ENCODE results near the gene SWT1. TPM values are rescaled to one million over a fixed set of nuclear protein-coding genes. Genes with fewer than 3 reads are reported as not detected.
"Not testable (repeated sequence)": the region's sequence is repeated elsewhere in the genome, so short reads cannot be mapped to it uniquely, and the experiment has no call there.

SWT1 gene
- total RNA-seq, 1 donor, result 10.9 TPM

- not testable (repeated sequence) for H3K4me1 ChIP-seq (ENCODE audit: insufficient read depth, low read length); H3K9me3 ChIP-seq (ENCODE audit: low read depth, low read length); H3K4me3 ChIP-seq (ENCODE audit: low read length); H3K27me3 ChIP-seq (ENCODE audit: insufficient read depth, low read length)
These were observed 95.0 kb downstream of the SWT1 start for GRCh38 chr1:185251928-185252327.

GRCh38 chr1:185252404-185252803 lies 95.4 kb downstream of the SWT1 start:
- not testable (repeated sequence) for H3K4me1 ChIP-seq (ENCODE audit: insufficient read depth, low read length); H3K9me3 ChIP-seq (ENCODE audit: low read depth, low read length); H3K27me3 ChIP-seq (ENCODE audit: insufficient read depth, low read length)

GRCh38 chr1:185255595-185255994 lies 98.6 kb downstream of the SWT1 start:
- not testable (repeated sequence) for H3K9me3 ChIP-seq (ENCODE audit: low read depth, low read length); H3K4me3 ChIP-seq (ENCODE audit: low read length); H3K27me3 ChIP-seq (ENCODE audit: insufficient read depth, low read length); H3K4me1 ChIP-seq (ENCODE audit: insufficient read depth, low read length)

More at GRCh38 chr1:185252404-185252803, 95.4 kb downstream of the SWT1 start:
- not testable (repeated sequence) for H3K4me3 ChIP-seq (ENCODE audit: low read length)

GRCh38 chr1:185257116-185257949 lies 100.4 kb downstream of the SWT1 start:
- not testable (repeated sequence) for H3K4me3 ChIP-seq (ENCODE audit: low read length); H3K9me3 ChIP-seq (ENCODE audit: low read depth, low read length); H3K4me1 ChIP-seq (ENCODE audit: insufficient read depth, low read length); H3K27me3 ChIP-seq (ENCODE audit: insufficient read depth, low read length)

- no peaks in the 10 kb centered on the region for H3K9me3 ChIP-seq (ENCODE audit: low read depth, low read length)
- H3K27me3 ChIP-seq (ENCODE audit: insufficient read depth, low read length), result no peaks in the 10 kb centered on the region
- no peak overlapping the region for H3K4me3 ChIP-seq (ENCODE audit: low read length)
- no peaks in the 10 kb centered on the region for H3K4me1 ChIP-seq (ENCODE audit: insufficient read depth, low read length)
These were observed 100.9 kb downstream of the SWT1 start for GRCh38 chr1:185257950-185258208.

GRCh38 chr1:185258676-185259075 lies 101.7 kb downstream of the SWT1 start:
- no peaks in the 10 kb centered on the region for H3K9me3 ChIP-seq (ENCODE audit: low read depth, low read length)
- H3K4me3 ChIP-seq (ENCODE audit: low read length), result no peak overlapping the region
- no peaks in the 10 kb centered on the region for H3K27me3 ChIP-seq (ENCODE audit: insufficient read depth, low read length)
- H3K4me1 ChIP-seq (ENCODE audit: insufficient read depth, low read length), result no peaks in the 10 kb centered on the region

GRCh38 chr1:185260611-185261010 lies 103.6 kb downstream of the SWT1 start:
- no peaks in the 10 kb centered on the region for H3K27me3 ChIP-seq (ENCODE audit: insufficient read depth, low read length)

GRCh38 chr1:185262151-185262550 lies 105.2 kb downstream of the SWT1 start:
- Histone ChIP-seq H3K27me3 (ENCODE audit: insufficient read depth, low read length) (no peaks in the 10 kb centered on the region), H3K4me3 (ENCODE audit: low read length) (no peak overlapping the region), H3K4me1 (ENCODE audit: insufficient read depth, low read length) (no peaks in the 10 kb centered on the region)

More at GRCh38 chr1:185260611-185261010, 103.6 kb downstream of the SWT1 start:
- Histone ChIP-seq H3K4me3 (ENCODE audit: low read length) (no peak overlapping the region), H3K4me1 (ENCODE audit: insufficient read depth, low read length) (no peaks in the 10 kb centered on the region), H3K9me3 (ENCODE audit: low read depth, low read length) (no peaks in the 10 kb centered on the region)

GRCh38 chr1:185263292-185263691 lies 106.3 kb downstream of the SWT1 start:
- H3K9me3 ChIP-seq (ENCODE audit: low read depth, low read length), result no peaks in the 10 kb centered on the region
- H3K4me3 ChIP-seq (ENCODE audit: low read length), result no peak overlapping the region
- H3K4me1 ChIP-seq (ENCODE audit: insufficient read depth, low read length), result no peaks in the 10 kb centered on the region
- no peaks in the 10 kb centered on the region for H3K27me3 ChIP-seq (ENCODE audit: insufficient read depth, low read length)

More at GRCh38 chr1:185262151-185262550, 105.2 kb downstream of the SWT1 start:
- no peaks in the 10 kb centered on the region for H3K9me3 ChIP-seq (ENCODE audit: low read depth, low read length)

- no peaks in the 10 kb centered on the region for H3K4me1 ChIP-seq (ENCODE audit: insufficient read depth, low read length)
- no peak overlapping the region for H3K4me3 ChIP-seq (ENCODE audit: low read length)
- no peaks in the 10 kb centered on the region for H3K27me3 ChIP-seq (ENCODE audit: insufficient read depth, low read length)
- no peaks in the 10 kb centered on the region for H3K9me3 ChIP-seq (ENCODE audit: low read depth, low read length)
These were observed 106.8 kb downstream of the SWT1 start for GRCh38 chr1:185263780-185264179.

- H3K27me3 ChIP-seq (ENCODE audit: insufficient read depth, low read length), result no peaks in the 10 kb centered on the region
- no peaks in the 10 kb centered on the region for H3K9me3 ChIP-seq (ENCODE audit: low read depth, low read length)
- H3K4me1 ChIP-seq (ENCODE audit: insufficient read depth, low read length), result no peaks in the 10 kb centered on the region
- H3K4me3 ChIP-seq (ENCODE audit: low read length), result no peak overlapping the region
These were observed 108.3 kb downstream of the SWT1 start for GRCh38 chr1:185265314-185265713.

- Histone ChIP-seq H3K4me3 (ENCODE audit: low read length) (no peak overlapping the region), H3K4me1 (ENCODE audit: insufficient read depth, low read length) (no peaks in the 10 kb centered on the region), H3K9me3 (ENCODE audit: low read depth, low read length) (no peaks in the 10 kb centered on the region), H3K27me3 (ENCODE audit: insufficient read depth, low read length) (no peaks in the 10 kb centered on the region)
These were observed 110.3 kb downstream of the SWT1 start for GRCh38 chr1:185267301-185267700.

GRCh38 chr1:185267701-185268100 lies 110.7 kb downstream of the SWT1 start:
- Histone ChIP-seq H3K27me3 (ENCODE audit: insufficient read depth, low read length) (no peaks in the 10 kb centered on the region), H3K4me1 (ENCODE audit: insufficient read depth, low read length) (no peaks in the 10 kb centered on the region), H3K4me3 (ENCODE audit: low read length) (no peak overlapping the region)

GRCh38 chr1:185268352-185268751 lies 111.4 kb downstream of the SWT1 start:
- H3K4me3 ChIP-seq (ENCODE audit: low read length), result no peak overlapping the region
- H3K27me3 ChIP-seq (ENCODE audit: insufficient read depth, low read length), result no peaks in the 10 kb centered on the region
- H3K9me3 ChIP-seq (ENCODE audit: low read depth, low read length), result no peaks in the 10 kb centered on the region
- H3K4me1 ChIP-seq (ENCODE audit: insufficient read depth, low read length), result no peaks in the 10 kb centered on the region

More at GRCh38 chr1:185267701-185268100, 110.7 kb downstream of the SWT1 start:
- H3K9me3 ChIP-seq (ENCODE audit: low read depth, low read length), result no peaks in the 10 kb centered on the region

- no peaks in the 10 kb centered on the region for H3K9me3 ChIP-seq (ENCODE audit: low read depth, low read length)
- H3K27me3 ChIP-seq (ENCODE audit: insufficient read depth, low read length), result no peaks in the 10 kb centered on the region
- no peaks in the 10 kb centered on the region for H3K4me1 ChIP-seq (ENCODE audit: insufficient read depth, low read length)
- no peak overlapping the region for H3K4me3 ChIP-seq (ENCODE audit: low read length)
These were observed 115.0 kb downstream of the SWT1 start for GRCh38 chr1:185271921-185272320.

- Histone ChIP-seq H3K9me3 (ENCODE audit: low read depth, low read length) (no peaks in the 10 kb centered on the region), H3K4me1 (ENCODE audit: insufficient read depth, low read length) (peaks cover 14% of the 10 kb centered on the region), H3K4me3 (ENCODE audit: low read length) (no peak overlapping the region), H3K27me3 (ENCODE audit: insufficient read depth, low read length) (no peaks in the 10 kb centered on the region)
These were observed 122.6 kb downstream of the SWT1 start for GRCh38 chr1:185279571-185279970.
